K562 (cell line): ENCODE data around the gene LTBP1. TPM values are rescaled to one million over a fixed set of nuclear protein-coding genes. Genes with fewer than 3 reads are reported as not detected.
A peak's percentile ranks its signal among the peaks of the same experiment; 100 is the strongest.

ENCODE experiments used
- ATAC-seq: fragments of 200-7000 bp; cut with Tn5 transposase; 3 replicates; pipeline ENCODE4 v1.9.1; 2020; ENCODE audit warnings: moderate library complexity
- BruUV-seq: library from RNA; stranded (reverse); fragments of 400-500 nt; replicated peaks from 2 replicates; lab custom pipeline; 2021; lab: Mats Ljungman, UMichigan
- CTCF ChIA-PET: fragments of 300-600 bp; formaldehyde crosslinking; extraction: SDS; loops from one replicate; lab custom pipeline; 2021; ENCODE audit warnings: low intra/inter-chr PET ratio; lab: Yijun Ruan, JAX
- POLR2A ChIA-PET: fragments of 300-600, 350-650 bp; sonication (Branson Sonifier 250); formaldehyde crosslinking; extraction: SDS; loops from one replicate; lab custom pipeline; 2021; ENCODE audit warnings: antibody characterized with exemption, inconsistent platforms; lab: Yijun Ruan, JAX
- DNase-seq, 4 experiments: peaks; one replicate each; pipeline versions ENCODE4 v3.0.0 to v3.0.0-alpha.2; 2011 to 2018; ENCODE audit warnings: low spot score in 3 of 4, mixed read lengths in 3 of 4; ENCODE audit errors: extremely low read depth in 1 of 4
- FAIRE-seq: peaks from 2 replicates; lab custom pipeline; 2011; peaks lifted over from hg19 to GRCh38; lab: Jason Lieb, UNC
- H2AFZ ChIP-seq: 2 replicates; pipeline ENCODE4 v1.6.0; 2011; ENCODE audit warnings: low read depth, low read length, control low read depth, inconsistent platforms
- H3K27ac ChIP-seq: fragments of 200-600 bp; 3 replicates; pipeline ENCODE4 v1.8.0; 2011; ENCODE audit warnings: low read depth, mild to moderate bottlenecking, control low read depth, inconsistent platforms, low read length, moderate library complexity, mixed read lengths; ENCODE audit errors: extremely low read depth
- H3K27me3 ChIP-seq, 2 experiments: fragments of 300-600 bp in 1 of 2; 2 replicates in 1 of 2; 3 replicates in 1 of 2; pipeline versions ENCODE4 v1.6.0 to v1.8.0; 2011; ENCODE audit warnings: inconsistent platforms in 2 of 2, low read length in 2 of 2, mild to moderate bottlenecking in 1 of 2, mixed read lengths in 1 of 2, moderate library complexity in 1 of 2; ENCODE audit not compliant: control insufficient read depth in 2 of 2, insufficient read depth in 2 of 2
- H3K36me3 ChIP-seq: fragments of 300-600 bp; 3 replicates; pipeline ENCODE4 v1.8.0; 2011; ENCODE audit warnings: mild to moderate bottlenecking, low read length, inconsistent platforms; ENCODE audit not compliant: control insufficient read depth, insufficient read depth
- H3K4me1 ChIP-seq, 2 experiments: fragments of 200-600 bp in 1 of 2; replicated peaks in 1 of 2; 2 replicates in 1 of 2; 3 replicates in 1 of 2; pipeline versions ENCODE4 v1.5.1 to v1.8.0; 2011; ENCODE audit warnings: inconsistent platforms in 2 of 2, low read length in 2 of 2, mild to moderate bottlenecking in 1 of 2, mixed read lengths in 1 of 2, moderate library complexity in 1 of 2; ENCODE audit not compliant: control insufficient read depth in 2 of 2, insufficient read depth in 2 of 2
- H3K4me2 ChIP-seq: 2 replicates; pipeline ENCODE4 v1.6.1; 2011; ENCODE audit warnings: low read length, control low read depth, inconsistent platforms, mixed read lengths; ENCODE audit not compliant: insufficient read depth
- H3K4me3 ChIP-seq: fragments of 200-600 bp; sonication (generic), shearing (Covaris generic); 2 replicates; pipeline ENCODE4 v1.5.1; 2016; ENCODE audit warnings: control low read depth, inconsistent platforms
- H3K79me2 ChIP-seq: fragments of 200-600 bp; 3 replicates; pipeline ENCODE4 v1.8.0; 2011; ENCODE audit warnings: low read length, inconsistent platforms; ENCODE audit not compliant: control insufficient read depth, insufficient read depth
- H3K9ac ChIP-seq, 2 experiments: 2 replicates each; pipeline versions ENCODE4 v1.6.0 to v1.6.1; 2011; ENCODE audit warnings: low read depth in 2 of 2, low read length in 2 of 2, control low read depth in 1 of 2, inconsistent platforms in 1 of 2, mild to moderate bottlenecking in 1 of 2, mixed read lengths in 1 of 2; ENCODE audit not compliant: insufficient read depth in 1 of 2
- H3K9me1 ChIP-seq: one replicate; pipeline ENCODE4 v1.6.0; 2011; ENCODE audit warnings: inconsistent platforms, mild to moderate bottlenecking, low read length, moderate library complexity; ENCODE audit not compliant: control insufficient read depth, insufficient read depth
- H3K9me3 ChIP-seq: replicated peaks from 2 replicates; pipeline ENCODE4 v1.5.1; 2011; ENCODE audit warnings: low read depth, low read length, inconsistent platforms; ENCODE audit not compliant: control insufficient read depth, insufficient read depth
- H4K20me1 ChIP-seq: replicated peaks from 2 replicates; pipeline ENCODE4 v1.6.1; 2011; ENCODE audit warnings: low read length, inconsistent platforms, mixed read lengths; ENCODE audit not compliant: control insufficient read depth, insufficient read depth
- BRD9 ChIP-seq: fragments of 450-650 bp; IDR thresholded peaks from 2 replicates; pipeline ENCODE4 v1.6.1; 2018; ENCODE audit warnings: low read depth; ENCODE audit not compliant: partially characterized antibody
- CBX5 ChIP-seq: IDR thresholded peaks from 2 replicates; pipeline ENCODE4 v1.6.1; 2014; ENCODE audit warnings: low read depth, borderline replicate concordance
- CREBBP ChIP-seq: IDR thresholded peaks from one replicate; pipeline ENCODE4 v1.6.1; 2012; ENCODE audit warnings: low read depth, mild to moderate bottlenecking, control low read depth, inconsistent platforms, low read length
- DLX4 ChIP-seq: fragments of 250-450 bp; sonication (Bioruptor Pico); IDR thresholded peaks from 2 replicates; pipeline ENCODE4 v1.6.1; 2021; ENCODE audit warnings: mild to moderate bottlenecking
- ESRRB ChIP-seq: fragments of 250-450 bp; sonication (Bioruptor Pico); IDR thresholded peaks from 2 replicates; pipeline ENCODE4 v1.5.0; 2020; ENCODE audit warnings: mild to moderate bottlenecking, moderate library complexity, borderline replicate concordance
- FOXK1 ChIP-seq: sonication (generic); formaldehyde crosslinking; IDR thresholded peaks from 2 replicates; pipeline ENCODE4 v1.8.0; 2022; ENCODE audit warnings: missing genetic modification reagents, mild to moderate bottlenecking, borderline replicate concordance
- HDGF ChIP-seq: fragments of 450-650 bp; IDR thresholded peaks from 2 replicates; pipeline ENCODE4 v1.6.1; 2016
- L3MBTL2 ChIP-seq: fragments of 450-650 bp; IDR thresholded peaks from 2 replicates; pipeline ENCODE4 v1.6.1; 2016; ENCODE audit warnings: mild to moderate bottlenecking, moderate library complexity
- MEIS2 ChIP-seq: fragments of 450-650 bp; IDR thresholded peaks from 2 replicates; pipeline ENCODE4 v1.6.1; 2014; ENCODE audit warnings: mild to moderate bottlenecking; ENCODE audit not compliant: partially characterized antibody
- NCOA1 ChIP-seq: fragments of 450-650 bp; IDR thresholded peaks from 2 replicates; pipeline ENCODE4 v1.6.1; 2016; ENCODE audit warnings: low read depth
- PPARD ChIP-seq: fragments of 250-450 bp; sonication (Bioruptor Pico); IDR thresholded peaks from 2 replicates; pipeline ENCODE4 v1.8.0; 2022; ENCODE audit warnings: inconsistent platforms, mild to moderate bottlenecking, moderate library complexity
- RBM14 ChIP-seq: fragments of 200-400 bp; formaldehyde crosslinking; IDR thresholded peaks from 2 replicates; pipeline ENCODE4 v1.6.1; 2018; ENCODE audit warnings: low read depth, mild to moderate bottlenecking, low read length, moderate library complexity, borderline replicate concordance; ENCODE audit not compliant: insufficient read depth
- ZNF24 ChIP-seq: fragments of 450-650 bp; IDR thresholded peaks from 2 replicates; pipeline ENCODE4 v1.6.1; 2016
- ZNF436 ChIP-seq: fragments of 250-450, 450-650 bp; sonication (Bioruptor Pico); formaldehyde crosslinking; IDR thresholded peaks from 2 replicates; pipeline ENCODE4 v1.7.0; 2020; ENCODE audit warnings: mild to moderate bottlenecking
- ZNF445 ChIP-seq: fragments of 250-450 bp; sonication (Bioruptor Pico); IDR thresholded peaks from 2 replicates; pipeline ENCODE4 v1.4.0; 2020; ENCODE audit warnings: low read depth, mild to moderate bottlenecking, moderate library complexity
- ZNF507 ChIP-seq: conservative IDR thresholded peaks from 2 replicates; pipeline ENCODE4 v1.6.1; 2017; ENCODE audit warnings: missing genetic modification characterization, missing compliant biosample characterization
- ZNF551 ChIP-seq: fragments of 250-450 bp; sonication (Bioruptor Pico); IDR thresholded peaks from 2 replicates; pipeline ENCODE4 v1.5.0; 2021; ENCODE audit warnings: mild to moderate bottlenecking, moderate library complexity
- ZNF699 ChIP-seq: fragments of 250-450 bp; sonication (Bioruptor Pico); IDR thresholded peaks from 2 replicates; pipeline ENCODE4 v1.8.0; 2021; ENCODE audit warnings: mild to moderate bottlenecking, moderate library complexity; ENCODE audit not compliant: insufficient replicate concordance
- ZNF77 ChIP-seq: fragments of 250-450 bp; sonication (Bioruptor Pico); IDR thresholded peaks from 2 replicates; pipeline ENCODE4 v1.5.0; 2020
- WGBS: fragments of 100-300 bp; shearing (Covaris generic); methylation state at CpG from one replicate; pipeline ENCODE4 v1.1.6; 2016; ENCODE audit warnings: low coverage, mixed read lengths; ENCODE audit not compliant: insufficient coverage; ENCODE audit errors: missing lambda C conversion rate; 5-methylcytosine and 5-hydroxymethylcytosine counted together
- in situ Hi-C: fragments of 300-500 bp; cut with MboI; formaldehyde crosslinking; loops from 4 replicates; pipeline ENCODE4 v1.15.0; 2018; ENCODE audit warnings: inconsistent platforms, mixed read lengths
- intact Hi-C: fragments of 100-400 bp; cut with micrococcal nuclease; formaldehyde crosslinking; loops from 2 replicates; pipeline ENCODE4 v1.14.2; 2022
- polyA plus RNA-seq, 8 experiments: library from polyadenylated mRNA; depleted of rRNA in 4 of 8; stranded (reverse) in 5 of 8; unstranded in 3 of 8; fragments of >200 nt; fragmentation: Nextera tagmentation in 2 of 8; fragmentation: Illumina TruSeq in 1 of 8; extraction: Ambion mirVana in 2 of 8; extraction: Trizol in 1 of 8; gene quantifications; 2 replicates each; pipeline versions ENCODE4 v1.2.1 to v1.2.3, GENCODE V29; 2011 to 2014; ENCODE audit warnings: inconsistent platforms in 1 of 8, missing spikeins in 1 of 8
- total RNA-seq, 7 experiments: library from RNA; depleted of rRNA in 6 of 7; stranded (reverse); fragments of >200 nt in 6 of 7; fragmentation: Illumina TruSeq in 2 of 7; extraction: Trizol in 2 of 7; gene quantifications; 2 replicates each; pipeline versions ENCODE4 v1.2.1 to v1.2.3, GENCODE V29; 2011 to 2021; ENCODE audit warnings: low replicate concordance in 1 of 7
- TF ChIP-seq, protein P1 (sequence below): fragments of 450-650 bp; IDR thresholded peaks from 2 replicates; pipeline ENCODE4 v1.6.1; 2017; ENCODE audit warnings: antibody characterized with exemption

Gene LTBP1
- total and polyA plus RNA-seq, 9 of the 15 experiments (the other 6 are each of a cell fraction or from before 2014, with no cell fraction given): 3.6 to 16.4 (median 8.5) TPM

GRCh38 chr2:33246432-33246831 lies 299.7 kb downstream of the LTBP1 start:
- Histone ChIP-seq H3K27ac (no peak overlapping the region), H3K4me3 (no peak overlapping the region), H4K20me1 (no peaks in the 10 kb centered on the region), H3K9me1 (no peaks in the 10 kb centered on the region), H3K36me3 (no peaks in the 10 kb centered on the region), H3K79me2 (no peaks in the 10 kb centered on the region), H3K4me1 (no peaks in the 10 kb centered on the region), H3K9me3 (no peaks in the 10 kb centered on the region), H2AFZ (no peak overlapping the region), H3K4me2 (no peak overlapping the region), H3K9ac (no peak overlapping the region), H3K27me3 (no peaks in the 10 kb centered on the region)
- no peak for TF ChIP-seq RBM14
- TF ChIP-seq HDGF: no peak
- TF ChIP-seq, protein P1, sequence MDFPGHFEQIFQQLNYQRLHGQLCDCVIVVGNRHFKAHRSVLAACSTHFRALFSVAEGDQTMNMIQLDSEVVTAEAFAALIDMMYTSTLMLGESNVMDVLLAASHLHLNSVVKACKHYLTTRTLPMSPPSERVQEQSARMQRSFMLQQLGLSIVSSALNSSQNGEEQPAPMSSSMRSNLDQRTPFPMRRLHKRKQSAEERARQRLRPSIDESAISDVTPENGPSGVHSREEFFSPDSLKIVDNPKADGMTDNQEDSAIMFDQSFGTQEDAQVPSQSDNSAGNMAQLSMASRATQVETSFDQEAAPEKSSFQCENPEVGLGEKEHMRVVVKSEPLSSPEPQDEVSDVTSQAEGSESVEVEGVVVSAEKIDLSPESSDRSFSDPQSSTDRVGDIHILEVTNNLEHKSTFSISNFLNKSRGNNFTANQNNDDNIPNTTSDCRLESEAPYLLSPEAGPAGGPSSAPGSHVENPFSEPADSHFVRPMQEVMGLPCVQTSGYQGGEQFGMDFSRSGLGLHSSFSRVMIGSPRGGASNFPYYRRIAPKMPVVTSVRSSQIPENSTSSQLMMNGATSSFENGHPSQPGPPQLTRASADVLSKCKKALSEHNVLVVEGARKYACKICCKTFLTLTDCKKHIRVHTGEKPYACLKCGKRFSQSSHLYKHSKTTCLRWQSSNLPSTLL: no peak
- no peak for TF ChIP-seq CBX5
- TF ChIP-seq ZNF24: no peak
- TF ChIP-seq ESRRB: no peak
- no peak for TF ChIP-seq BRD9
- TF ChIP-seq L3MBTL2: no peak
- no peak for TF ChIP-seq CREBBP
- TF ChIP-seq ZNF699 (CRISPR knock-in tag): no peak
- no peak for TF ChIP-seq PPARD (CRISPR knock-in tag)
- TF ChIP-seq ZNF436 (CRISPR knock-in tag): no peak
- TF ChIP-seq MEIS2: no peak
- TF ChIP-seq ZNF507: no peak
- TF ChIP-seq FOXK1 (CRISPR knock-in tag): no peak
- TF ChIP-seq ZNF551: no peak
- TF ChIP-seq NCOA1: no peak
- TF ChIP-seq ZNF77 (CRISPR knock-in tag): no peak
- TF ChIP-seq DLX4: no peak
- TF ChIP-seq ZNF445 (CRISPR knock-in tag): no peak
- in situ Hi-C loops: no loop called here
- peak; percentile 58 for FAIRE-seq
- DNase-seq: no peak
- ChIA-PET CTCF (no interaction called here), POLR2A (no interaction called here)
- no peak for ATAC-seq
- intact Hi-C loops: no loop called here
- WGBS: 39% methylated on average over 4 of the region's 4 CpGs
- no TSS peak for BruUV-seq
